Measurements from ENCODE around the gene PLCG1. TPM values are rescaled to one million over a fixed set of nuclear protein-coding genes. Genes with fewer than 3 reads are reported as not detected.

PLCG1 gene
- total and polyA plus RNA-seq, 2 of the 8 experiments (the other 6 are each of a cell fraction or from before 2014, with no cell fraction given), result 103 to 154 TPM

- POLR2A ChIA-PET (ENCODE audit: partially characterized antibody), result interaction anchor here (0.6 to 3.1 kb wide), 11 partner anchors 10 to 185 kb away, joined by 3 to 15 read pairs (median 3); no protein-coding TSS in a partner anchor
- 42% methylated on average over 23 of the region's 23 CpGs; no CpG with 5 or more reads in 1 of the 2 experiments for WGBS, 2 experiments (ENCODE audit: extremely low coverage in 1 of 2, insufficient coverage in 1 of 2, insufficient read length in 1 of 2, insufficient replicate concordance in 2 of 2, low coverage in 1 of 2, low lambda C conversion rate in 2 of 2, missing lambda C conversion rate in 1 of 2)
Observed at GRCh38 chr20:41135888-41136679, 1.3 kb upstream of the PLCG1 start.

More at GRCh38 chr20:41135888-41136679, 1.3 kb upstream of the PLCG1 start:
- Histone ChIP-seq H3K9me3 (ENCODE audit: insufficient read depth in 2 of 2, low read depth in 1 of 2, low read length in 1 of 2) (no peaks in the 10 kb centered on the region), H3K4me2 (ENCODE audit: insufficient read depth in 1 of 2, low read depth in 2 of 2, low read length in 2 of 2) (peak overlapping the region; percentile 79 to 97), H3K56ac (replicated peaks; ENCODE audit: insufficient read length, low read depth, low read length) (peak overlapping the region; percentile 35), H2BK12ac (ENCODE audit: low read depth, low read length) (peak overlapping the region; percentile 70; the same call in 1 of the 2 replicates), H4K5ac (ENCODE audit: insufficient read length, low read depth, low read length) (no peak overlapping the region), H4K91ac (replicated peaks; ENCODE audit: insufficient read length, low read length) (peak overlapping the region; percentile 29), H3K4ac (replicated peaks; ENCODE audit: insufficient read length, low read depth, low read length) (no peak overlapping the region), H3K23me2 (ENCODE audit: low read depth, low read length) (peaks cover 13% of the 10 kb centered on the region; the same call in 1 of the 2 replicates), H3K14ac (ENCODE audit: insufficient read length) (no peak overlapping the region), H2AK5ac (ENCODE audit: low read depth, low read length) (no peak overlapping the region), H2BK120ac (replicated peaks; ENCODE audit: low read depth, low read length) (no peak overlapping the region), H2AFZ (ENCODE audit: low read length) (peak overlapping the region; percentile 61; the same call in 1 of the 2 replicates), H4K8ac (ENCODE audit: extremely low read depth, insufficient read depth, low read length) (peak overlapping the region; percentile 60), H2BK15ac (ENCODE audit: low read length) (no peak overlapping the region), H3K4me3 (ENCODE audit: extremely low read depth in 1 of 4, insufficient read depth in 2 of 4, low read depth in 3 of 4, low read length in 4 of 4) (peak overlapping the region; percentile 80 to 97 (median 90)), H3K79me2 (ENCODE audit: control insufficient read depth in 1 of 2, insufficient read depth in 2 of 2, low read length in 2 of 2) (peaks cover 31 to 32% of the 10 kb centered on the region in 2 experiments), H4K20me1 (replicated peaks in 1 of 2; ENCODE audit: control insufficient read depth in 1 of 2, insufficient read depth in 2 of 2, low read length in 2 of 2) (peaks cover 7 to 17% of the 10 kb centered on the region in 2 experiments), H3K4me1 (replicated peaks in 1 of 4; ENCODE audit: control insufficient read depth in 3 of 4, insufficient read depth in 4 of 4, low read length in 3 of 4) (peaks cover 20 to 34% (median 25%) of the 10 kb centered on the region in 4 experiments), H2BK20ac (ENCODE audit: low read length) (no peak overlapping the region), H3K27me3 (replicated peaks in 1 of 4; ENCODE audit: control insufficient read depth in 3 of 4, extremely low read depth in 1 of 4, insufficient read depth in 3 of 4, low read length in 3 of 4) (peaks cover 0 to 9% (median 2%) of the 10 kb centered on the region in 4 experiments; a peak in 3 of 7 replicates), H3K9ac (replicated peaks in 1 of 4; ENCODE audit: extremely low read depth in 1 of 4, low read depth in 3 of 4, low read length in 3 of 4) (peak overlapping the region in 3 of 4 experiments; percentile 56 to 81 (median 58); a peak in 6 of 7 replicates), H2BK5ac (ENCODE audit: low read depth, low read length) (no peak overlapping the region), H3K18ac (ENCODE audit: extremely low read depth, low read length) (peak overlapping the region; percentile 97), H3K36me3 (ENCODE audit: control insufficient read depth in 2 of 4, insufficient read depth in 4 of 4, low read length in 3 of 4) (peaks cover 0 to 4% (median 0%) of the 10 kb centered on the region in 4 experiments; a peak in 1 of 8 replicates), H3K79me1 (ENCODE audit: low read depth, low read length) (peaks cover 9% of the 10 kb centered on the region; the same call in 1 of the 2 replicates), H3K23ac (ENCODE audit: insufficient read length) (no peak overlapping the region), H3K27ac (ENCODE audit: low read depth, low read length) (no peak overlapping the region)
- CTCF ChIA-PET (ENCODE audit: partially characterized antibody), result interaction anchor here (0.6 to 4.3 kb wide), 27 partner anchors 8 to 598 kb away, joined by 3 to 31 read pairs (median 5); partner anchors contain the start of gene LPIN3
- TF ChIP-seq ZNF274 (IDR thresholded peaks at IDR 0.05; ENCODE audit: borderline replicate concordance, extremely low read depth, low read length), result no peak
- TF ChIP-seq SRF (IDR thresholded peaks at IDR 0.05; ENCODE audit: low read depth, low read length), result no peak
- peak; percentile 25; the same call in 1 of the 2 replicates for TF ChIP-seq MAX (IDR thresholded peaks at IDR 0.05)
- DNase-seq (ENCODE audit: low read depth in 1 of 2, low spot score in 2 of 2) (no peak), FAIRE-seq (no peak)
